ENCODE results near the gene PPEF1.

GRCh38 chrX:18871161-18871890 is 163.9 kb downstream of the PPEF1 start:
- TF ChIP-seq CTCF (IDR thresholded peaks at IDR 0.05) (no peak), EZH2phosphoT487 (IDR thresholded peaks at IDR 0.05) (no peak), EZH2 (IDR thresholded peaks at IDR 0.05) (no peak)

Measured in neural progenitor cell (in vitro differentiated cells).